SU-DHL-6 (cell line): ENCODE results near the gene RPL4.

ENCODE experiments used
- H2AFZ ChIP-seq: fragments of 200-600 bp; sonication (generic); 2 replicates; pipeline ENCODE4 v1.6.1; 2014; ENCODE audit warnings: low read depth, mild to moderate bottlenecking, moderate library complexity, mixed read lengths, antibody characterized with exemption, low read length; ENCODE audit not compliant: severe bottlenecking
- H3F3A ChIP-seq: fragments of 200-600 bp; shearing (Covaris generic); 2 replicates; pipeline ENCODE4 v1.6.0; 2016; ENCODE audit warnings: antibody characterized with exemption, mild to moderate bottlenecking; ENCODE audit not compliant: insufficient read depth
- H3K27ac ChIP-seq: fragments of 200-600 bp; sonication (generic); 2 replicates; pipeline ENCODE4 v1.5.1; 2016; ENCODE audit warnings: low read depth, mild to moderate bottlenecking, low read length, moderate library complexity, mixed read lengths
- H3K27me3 ChIP-seq: fragments of 200-600 bp; sonication (generic), shearing (Covaris generic); 2 replicates; pipeline ENCODE4 v1.6.0; 2014; ENCODE audit warnings: mild to moderate bottlenecking, low read length
- H3K36me3 ChIP-seq: fragments of 200-600 bp; sonication (generic); 2 replicates; pipeline ENCODE4 v1.6.1; 2014; ENCODE audit warnings: mild to moderate bottlenecking, low read length, mixed read lengths
- H3K4me2 ChIP-seq: fragments of 300-600, 200-600 bp; shearing (Covaris generic), sonication (generic); 2 replicates; pipeline ENCODE4 v1.6.0; 2014; ENCODE audit warnings: low read length, low read depth, mild to moderate bottlenecking; ENCODE audit not compliant: poor library complexity, severe bottlenecking
- H3K4me3 ChIP-seq: fragments of 200-600 bp; sonication (generic); 2 replicates; pipeline ENCODE4 v1.5.1; 2014; ENCODE audit warnings: antibody characterized with exemption, low read length, mild to moderate bottlenecking, mixed read lengths; ENCODE audit not compliant: insufficient read depth, poor library complexity, severe bottlenecking
- H3K79me2 ChIP-seq: fragments of 200-600 bp; sonication (generic); 2 replicates; pipeline ENCODE4 v1.6.1; 2014; ENCODE audit warnings: mild to moderate bottlenecking, low read length, moderate library complexity; ENCODE audit not compliant: insufficient read depth
- H3K9ac ChIP-seq: fragments of 200-600 bp; sonication (generic); 2 replicates; pipeline ENCODE4 v1.7.0; 2014; ENCODE audit warnings: mild to moderate bottlenecking, low read length
- H3K9me2 ChIP-seq: fragments of 200-600 bp; sonication (generic); replicated peaks from 2 replicates; pipeline ENCODE4 v1.6.1; 2014; ENCODE audit warnings: low read length; ENCODE audit not compliant: insufficient read depth
- H3K9me3 ChIP-seq: fragments of 200-600 bp; sonication (generic); 2 replicates; pipeline ENCODE4 v1.6.1; 2014; ENCODE audit warnings: low read length, mixed read lengths; ENCODE audit not compliant: insufficient read depth
- H4K20me1 ChIP-seq: fragments of 200-600 bp; sonication (generic); 2 replicates; pipeline ENCODE4 v1.6.1; 2014; ENCODE audit warnings: low read depth, mild to moderate bottlenecking, antibody characterized with exemption, low read length, moderate library complexity, mixed read lengths
- CTCF ChIP-seq: fragments of 200-600 bp; sonication (generic); IDR thresholded peaks from one replicate; pipeline ENCODE4 v1.5.1; 2017; ENCODE audit warnings: antibody characterized with exemption, mild to moderate bottlenecking, low read length, moderate library complexity; ENCODE audit not compliant: insufficient read depth, poor library complexity, severe bottlenecking
- EZH2phosphoT487 ChIP-seq: fragments of 200-600 bp; sonication (generic), shearing (Covaris generic); conservative IDR thresholded peaks from 2 replicates; pipeline ENCODE4 v1.6.1; 2018; ENCODE audit warnings: mild to moderate bottlenecking, antibody characterized with exemption, low read length, moderate library complexity, mixed read lengths

Gene RPL4

GRCh38 chr15:66535056-66535455 lies 30.4 kb upstream of the RPL4 start:
- no peak overlapping the region for H3K9ac ChIP-seq
- H3K4me3 ChIP-seq: no peak overlapping the region
- 0 out of 2 replicates have a peak, but pooled peaks cover 2% of the 10 kb centered on the region for H4K20me1 ChIP-seq
- no peaks in the 10 kb centered on the region for H3K79me2 ChIP-seq
- H3K4me2 ChIP-seq: no peak overlapping the region
- no peak overlapping the region for H2AFZ ChIP-seq
- H3K27me3 ChIP-seq: no peaks in the 10 kb centered on the region
- H3K36me3 ChIP-seq: peaks cover 37% of the 10 kb centered on the region
- H3K27ac ChIP-seq: no peak overlapping the region
- H3F3A ChIP-seq: peaks cover 3% of the 10 kb centered on the region; the same call in 1 of the 2 replicates
- TF ChIP-seq EZH2phosphoT487: no peak
- no peak for TF ChIP-seq CTCF
- H3K9me2 ChIP-seq: no peaks in the 10 kb centered on the region
- no peaks in the 10 kb centered on the region for H3K9me3 ChIP-seq

DNA sequence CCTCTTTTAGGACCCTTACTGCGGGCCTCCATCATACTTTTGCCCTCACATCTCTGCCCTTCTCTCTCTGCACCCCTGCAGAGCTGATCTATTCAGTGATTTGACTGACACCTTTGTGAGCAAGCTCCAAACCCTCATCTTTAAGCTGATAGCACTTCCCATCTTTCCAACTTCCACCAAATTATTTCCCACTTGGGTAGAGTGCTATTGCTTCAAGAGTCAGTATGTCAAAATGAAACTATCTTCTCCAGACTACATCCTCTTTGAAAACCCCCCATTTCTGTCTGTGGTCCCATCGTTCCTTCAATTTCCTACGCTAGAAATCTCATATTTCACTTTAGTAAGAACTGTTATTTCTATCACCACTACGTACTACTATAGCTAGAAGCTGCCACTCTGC lies 20.2 kb upstream of the RPL4 start:
- H3K79me2 ChIP-seq: no peaks in the 10 kb centered on the region; the same call in 1 of the 2 replicates

GRCh38 chr15:66523926-66524325 lies 19.3 kb upstream of the RPL4 start:
- peaks cover 27% of the 10 kb centered on the region; the same call in 1 of the 2 replicates for H3K36me3 ChIP-seq
- H3K9ac ChIP-seq: no peak overlapping the region
- no peak overlapping the region for H3K4me2 ChIP-seq
- no peaks in the 10 kb centered on the region; the same call in 1 of the 2 replicates for H3K79me2 ChIP-seq
- H3K9me3 ChIP-seq: no peaks in the 10 kb centered on the region
- no peaks in the 10 kb centered on the region; the same call in 1 of the 2 replicates for H4K20me1 ChIP-seq
- TF ChIP-seq EZH2phosphoT487: no peak
- no peak for TF ChIP-seq CTCF
- no peaks in the 10 kb centered on the region for H3K9me2 ChIP-seq
- H3K27me3 ChIP-seq: no peaks in the 10 kb centered on the region
- no peaks in the 10 kb centered on the region for H3F3A ChIP-seq
- H3K4me3 ChIP-seq: no peak overlapping the region
- H2AFZ ChIP-seq: no peak overlapping the region
- no peak overlapping the region for H3K27ac ChIP-seq

More for the DNA sequence above, 20.2 kb upstream of the RPL4 start:
- Histone ChIP-seq H3K36me3 (peaks cover 32% of the 10 kb centered on the region; the same call in 1 of the 2 replicates), H3K9me2 (no peaks in the 10 kb centered on the region), H3K9ac (no peak overlapping the region), H3K27ac (no peak overlapping the region), H3K9me3 (no peaks in the 10 kb centered on the region), H3K4me3 (no peak overlapping the region), H4K20me1 (no peaks in the 10 kb centered on the region; the same call in 1 of the 2 replicates), H3K4me2 (no peak overlapping the region), H3K27me3 (no peaks in the 10 kb centered on the region), H2AFZ (no peak overlapping the region), H3F3A (no peaks in the 10 kb centered on the region)
- TF ChIP-seq CTCF (no peak), EZH2phosphoT487 (no peak)
